ENCODE results near the gene EXOSC3. TPM values are rescaled to one million over a fixed set of nuclear protein-coding genes. Genes with fewer than 3 reads are reported as not detected.

EXOSC3 gene
- total RNA-seq, 4 donors from 2014 or later, result 32.0 to 63.5 (median 44.7) TPM

GRCh38 chr9:37800631-37801286 is 15.9 kb upstream of the EXOSC3 start, which contains the start of gene DCAF10:
Gene DCAF10, plus strand, starts transcription at chr9:37800797. Its CDS starts 70 bp downstream, at chr9:37800867.
- DNase-seq, result peak; percentile 84 to 93 (median 92)
- peak; percentile 55 to 69 for TF ChIP-seq POLR2A (IDR thresholded peaks at IDR 0.05)
- TF ChIP-seq CTCF (IDR thresholded peaks at IDR 0.05), result peak in 2 of 6 experiments; percentile 17 to 30
- H3K27ac ChIP-seq, result peak within 1 kb of the TSS; percentile 75 to 90 (median 86)
- no peaks in the 10 kb centered on the region for H3K27me3 ChIP-seq
- H3K4me3 ChIP-seq, result peak within 1 kb of the TSS; percentile 66 to 90 (median 87)
- no peaks in the 10 kb centered on the region for H3K9me3 ChIP-seq
- no peaks in the 10 kb centered on the region for H3K36me3 ChIP-seq
- peaks cover 0 to 24% (median 16%) of the 10 kb centered on the region in 4 donors for H3K4me1 ChIP-seq

- Histone ChIP-seq H3K4me1 (peaks cover 0 to 24% (median 14%) of the 10 kb centered on the region in 4 donors), H3K9me3 (no peaks in the 10 kb centered on the region), H3K4me3 (no peak overlapping the region), H3K36me3 (no peaks in the 10 kb centered on the region), H3K27ac (no peak overlapping the region), H3K27me3 (no peaks in the 10 kb centered on the region)
- no peak for TF ChIP-seq POLR2A (IDR thresholded peaks at IDR 0.05)
- no peak for DNase-seq
These were observed 13.8 kb upstream of the EXOSC3 start for GRCh38 chr9:37798677-37799076.

- Histone ChIP-seq H3K4me1 (peaks cover 0 to 7% (median 2%) of the 10 kb centered on the region in 4 donors), H3K9me3 (no peaks in the 10 kb centered on the region), H3K36me3 (no peaks in the 10 kb centered on the region), H3K27ac (no peak overlapping the region), H3K4me3 (no peak overlapping the region), H3K27me3 (no peaks in the 10 kb centered on the region)
- no peak for DNase-seq
- TF ChIP-seq CTCF (IDR thresholded peaks at IDR 0.05) (no peak), POLR2A (IDR thresholded peaks at IDR 0.05) (no peak)
These were observed 11.4 kb upstream of the EXOSC3 start for GRCh38 chr9:37796232-37796631.

- H3K27me3 ChIP-seq, result no peaks in the 10 kb centered on the region
- no peaks in the 10 kb centered on the region for H3K36me3 ChIP-seq
- no peaks in the 10 kb centered on the region for H3K9me3 ChIP-seq
- no peak overlapping the region for H3K27ac ChIP-seq
- TF ChIP-seq CTCF (IDR thresholded peaks at IDR 0.05) (no peak), POLR2A (IDR thresholded peaks at IDR 0.05) (no peak)
- H3K4me3 ChIP-seq, result no peak overlapping the region
- no peak for DNase-seq
- no peaks in the 10 kb centered on the region for H3K4me1 ChIP-seq
These were observed 7.3 kb upstream of the EXOSC3 start for GRCh38 chr9:37792122-37792521.

GRCh38 chr9:37790096-37790495 is 5.2 kb upstream of the EXOSC3 start:
- no peak for DNase-seq
- TF ChIP-seq POLR2A (IDR thresholded peaks at IDR 0.05), result no peak
- no peak for TF ChIP-seq CTCF (IDR thresholded peaks at IDR 0.05)

GRCh38 chr9:37788332-37788731 is 3.5 kb upstream of the EXOSC3 start:
- H3K4me3 ChIP-seq, result no peak overlapping the region
- H3K9me3 ChIP-seq, result no peaks in the 10 kb centered on the region
- no peak for TF ChIP-seq POLR2A (IDR thresholded peaks at IDR 0.05)
- no peak for TF ChIP-seq CTCF (IDR thresholded peaks at IDR 0.05)
- H3K4me1 ChIP-seq, result peaks cover 0 to 7% (median 0%) of the 10 kb centered on the region in 4 donors
- DNase-seq, result no peak
- no peaks in the 10 kb centered on the region for H3K27me3 ChIP-seq
- no peak overlapping the region for H3K27ac ChIP-seq
- peaks cover 0 to 2% (median 0%) of the 10 kb centered on the region in 3 donors for H3K36me3 ChIP-seq

More at GRCh38 chr9:37790096-37790495, 5.2 kb upstream of the EXOSC3 start:
- no peaks in the 10 kb centered on the region for H3K27me3 ChIP-seq
- no peaks in the 10 kb centered on the region for H3K36me3 ChIP-seq
- no peak overlapping the region for H3K4me3 ChIP-seq
- no peaks in the 10 kb centered on the region for H3K4me1 ChIP-seq
- H3K27ac ChIP-seq, result no peak overlapping the region
- H3K9me3 ChIP-seq, result no peaks in the 10 kb centered on the region

All from Peyer's patch (tissue), 4 donors.